AG10803 (cell line): ENCODE measurements around the gene UBE2G2.

Experiments
- DNase-seq: peaks from one replicate; pipeline ENCODE4 v3.0.0; 2010; ENCODE audit warnings: low read depth
- H3K4me3 ChIP-seq: 2 replicates; pipeline ENCODE4 v1.5.1; 2011; ENCODE audit warnings: mild to moderate bottlenecking, low read length, control low read depth
- CTCF ChIP-seq: conservative IDR thresholded peaks from 2 replicates; pipeline ENCODE4 v1.5.1; 2011; ENCODE audit warnings: mild to moderate bottlenecking, low read length, control low read depth, inconsistent platforms

UBE2G2 gene

GRCh38 chr21:44801468-44802395 is at the start of gene UBE2G2:
UBE2G2 (minus strand) TSS chr21:44801820; CDS start chr21:44801748, 72 bp downstream.
- peak within 1 kb of the TSS; percentile 90 for H3K4me3 ChIP-seq
- TF ChIP-seq CTCF, result no peak
- peak; percentile 66 for DNase-seq

- no peak for DNase-seq
- TF ChIP-seq CTCF, result no peak
- no peak overlapping the region for H3K4me3 ChIP-seq
Observed at GRCh38 chr21:44850905-44851657, 49.5 kb upstream of the UBE2G2 start.

GRCh38 chr21:44850208-44850800 is 48.7 kb upstream of the UBE2G2 start:
- no peak for DNase-seq
- H3K4me3 ChIP-seq, result no peak overlapping the region
- no peak for TF ChIP-seq CTCF

- H3K4me3 ChIP-seq, result no peak overlapping the region
- no peak for TF ChIP-seq CTCF
- DNase-seq, result no peak
Observed at GRCh38 chr21:44849616-44850130, 48.1 kb upstream of the UBE2G2 start.

- no peak overlapping the region for H3K4me3 ChIP-seq
- no peak for DNase-seq
- no peak for TF ChIP-seq CTCF
Observed at GRCh38 chr21:44848821-44849521, 47.4 kb upstream of the UBE2G2 start.

GRCh38 chr21:44847261-44848056 is 45.8 kb upstream of the UBE2G2 start:
- no peak for TF ChIP-seq CTCF
- H3K4me3 ChIP-seq, result no peak overlapping the region
- no peak for DNase-seq
